HG02588 (cell line): ENCODE data around the gene ARHGAP25.

Experiments used
- ATAC-seq: cut with Tn5 transposase; IDR thresholded peaks from one replicate; pipeline ENCODE4 v1.9.1; 2021; ENCODE audit warnings: mild to moderate bottlenecking, moderate library complexity; ENCODE audit not compliant: unreplicated experiment

ARHGAP25 gene

GRCh38 chr2:68765739-68766375, 31.2 kb downstream of the ARHGAP25 start:
- no peak for ATAC-seq

GRCh38 chr2:68766376-68766845, 31.8 kb downstream of the ARHGAP25 start:
- peak; percentile 37 for ATAC-seq

GRCh38 chr2:68767031-68767961, 32.7 kb downstream of the ARHGAP25 start:
- ATAC-seq, result peak; percentile 34

GRCh38 chr2:68767996-68768395, 33.4 kb downstream of the ARHGAP25 start:
- ATAC-seq, result no peak

- ATAC-seq, result no peak
Observed at GRCh38 chr2:68768461-68768860, 33.9 kb downstream of the ARHGAP25 start.

GRCh38 chr2:68768951-68769350, 34.3 kb downstream of the ARHGAP25 start:
- ATAC-seq, result no peak

- no peak for ATAC-seq
Observed at GRCh38 chr2:68769586-68770270, 35.1 kb downstream of the ARHGAP25 start.

- ATAC-seq, result no peak
Observed at GRCh38 chr2:68770271-68771111, 35.9 kb downstream of the ARHGAP25 start.

- ATAC-seq, result no peak
Observed at GRCh38 chr2:68771211-68771751, 36.7 kb downstream of the ARHGAP25 start.

- ATAC-seq, result no peak
Observed at GRCh38 chr2:68772109-68772508, 37.5 kb downstream of the ARHGAP25 start.

GRCh38 chr2:68774569-68775271, 40.1 kb downstream of the ARHGAP25 start:
- ATAC-seq, result peak; percentile 97

- no peak for ATAC-seq
Observed at GRCh38 chr2:68775272-68775842, 40.7 kb downstream of the ARHGAP25 start.

GRCh38 chr2:68776124-68776523, 41.5 kb downstream of the ARHGAP25 start:
- ATAC-seq, result no peak

GRCh38 chr2:68779595-68779994, 45.0 kb downstream of the ARHGAP25 start:
- ATAC-seq, result no peak

- ATAC-seq, result no peak
Observed at GRCh38 chr2:68784188-68784587, 49.6 kb downstream of the ARHGAP25 start.

GRCh38 chr2:68784915-68785314, 50.3 kb downstream of the ARHGAP25 start:
- no peak for ATAC-seq

- no peak for ATAC-seq
Observed at GRCh38 chr2:68787356-68787755, 52.7 kb downstream of the ARHGAP25 start.

GRCh38 chr2:68789603-68790002, 55.0 kb downstream of the ARHGAP25 start:
- peak; percentile 99 for ATAC-seq

GRCh38 chr2:68790600-68790999, 56.0 kb downstream of the ARHGAP25 start:
- ATAC-seq, result no peak
